ENCODE data around the gene TAS2R60.
"Not testable (repeated sequence)": the region's sequence is repeated elsewhere in the genome, so short reads cannot be mapped to it uniquely, and the experiment has no call there.

The TAS2R60 gene

GRCh38 chr7:143411976-143412708, 31.1 kb upstream of the TAS2R60 start:
- Histone ChIP-seq H3K4me1 (ENCODE audit: control insufficient read depth in 1 of 2, insufficient read depth in 2 of 2, low read length in 2 of 2) (peaks cover 36 to 41% of the 10 kb centered on the region in 2 donors), H3K27me3 (ENCODE audit: control insufficient read depth in 1 of 2, insufficient read depth in 2 of 2, low read length in 2 of 2) (no peaks in the 10 kb centered on the region), H3K27ac (ENCODE audit: low read depth, low read length) (no peak overlapping the region), H3K9ac (ENCODE audit: low read depth in 1 of 2, low read length in 2 of 2) (no peak overlapping the region), H3K9me3 (ENCODE audit: control insufficient read depth in 1 of 2, low read length in 2 of 2) (no peaks in the 10 kb centered on the region), H3K4me3 (ENCODE audit: low read depth in 1 of 2, low read length in 2 of 2) (no peak overlapping the region), H3K36me3 (ENCODE audit: control insufficient read depth in 1 of 2, insufficient read depth in 2 of 2, low read length in 2 of 2) (no peaks in the 10 kb centered on the region)

- H3K4me1 ChIP-seq (ENCODE audit: control insufficient read depth in 1 of 2, insufficient read depth in 2 of 2, low read length in 2 of 2): peaks cover 32 to 36% of the 10 kb centered on the region in 2 donors
- H3K36me3 ChIP-seq (ENCODE audit: control insufficient read depth in 1 of 2, insufficient read depth in 2 of 2, low read length in 2 of 2): no peaks in the 10 kb centered on the region
- no peak overlapping the region for H3K27ac ChIP-seq (ENCODE audit: low read depth, low read length)
- peak overlapping the region in 1 of 2 donors; percentile 4 for H3K9ac ChIP-seq (ENCODE audit: low read depth in 1 of 2, low read length in 2 of 2)
- H3K9me3 ChIP-seq (ENCODE audit: control insufficient read depth in 1 of 2, low read length in 2 of 2): no peaks in the 10 kb centered on the region
- no peaks in the 10 kb centered on the region for H3K27me3 ChIP-seq (ENCODE audit: control insufficient read depth in 1 of 2, insufficient read depth in 2 of 2, low read length in 2 of 2)
- H3K4me3 ChIP-seq (ENCODE audit: low read depth in 1 of 2, low read length in 2 of 2): no peak overlapping the region
Measured at GRCh38 chr7:143413123-143413522, 30.1 kb upstream of the TAS2R60 start.

GRCh38 chr7:143415209-143415608, 28.0 kb upstream of the TAS2R60 start:
- not testable (repeated sequence) for H3K27me3 ChIP-seq (ENCODE audit: control insufficient read depth in 1 of 2, insufficient read depth in 2 of 2, low read length in 2 of 2); H3K36me3 ChIP-seq (ENCODE audit: control insufficient read depth in 1 of 2, insufficient read depth in 2 of 2, low read length in 2 of 2); H3K9me3 ChIP-seq (ENCODE audit: control insufficient read depth in 1 of 2, low read length in 2 of 2); H3K9ac ChIP-seq (ENCODE audit: low read depth in 1 of 2, low read length in 2 of 2); H3K27ac ChIP-seq (ENCODE audit: low read depth, low read length); H3K4me3 ChIP-seq (ENCODE audit: low read depth in 1 of 2, low read length in 2 of 2)
- peaks cover 21% of the 10 kb centered on the region in 2 donors for H3K4me1 ChIP-seq (ENCODE audit: control insufficient read depth in 1 of 2, insufficient read depth in 2 of 2, low read length in 2 of 2)

- Histone ChIP-seq H3K36me3 (ENCODE audit: control insufficient read depth in 1 of 2, insufficient read depth in 2 of 2, low read length in 2 of 2) (no peaks in the 10 kb centered on the region), H3K27ac (ENCODE audit: low read depth, low read length) (no peak overlapping the region), H3K4me3 (ENCODE audit: low read depth in 1 of 2, low read length in 2 of 2) (no peak overlapping the region), H3K27me3 (ENCODE audit: control insufficient read depth in 1 of 2, insufficient read depth in 2 of 2, low read length in 2 of 2) (no peaks in the 10 kb centered on the region), H3K9me3 (ENCODE audit: control insufficient read depth in 1 of 2, low read length in 2 of 2) (peaks cover 0 to 2% of the 10 kb centered on the region in 2 donors), H3K4me1 (ENCODE audit: control insufficient read depth in 1 of 2, insufficient read depth in 2 of 2, low read length in 2 of 2) (peaks cover 16 to 20% of the 10 kb centered on the region in 2 donors), H3K9ac (ENCODE audit: low read depth in 1 of 2, low read length in 2 of 2) (no peak overlapping the region)
Measured at GRCh38 chr7:143415742-143416397, 27.4 kb upstream of the TAS2R60 start.

- Histone ChIP-seq H3K9me3 (ENCODE audit: control insufficient read depth in 1 of 2, low read length in 2 of 2) (peaks cover 0 to 2% of the 10 kb centered on the region in 2 donors), H3K4me3 (ENCODE audit: low read depth in 1 of 2, low read length in 2 of 2) (no peak overlapping the region), H3K9ac (ENCODE audit: low read depth in 1 of 2, low read length in 2 of 2) (no peak overlapping the region), H3K4me1 (ENCODE audit: control insufficient read depth in 1 of 2, insufficient read depth in 2 of 2, low read length in 2 of 2) (peaks cover 16 to 20% of the 10 kb centered on the region in 2 donors), H3K27me3 (ENCODE audit: control insufficient read depth in 1 of 2, insufficient read depth in 2 of 2, low read length in 2 of 2) (no peaks in the 10 kb centered on the region), H3K36me3 (ENCODE audit: control insufficient read depth in 1 of 2, insufficient read depth in 2 of 2, low read length in 2 of 2) (no peaks in the 10 kb centered on the region), H3K27ac (ENCODE audit: low read depth, low read length) (no peak overlapping the region)
Measured at GRCh38 chr7:143416565-143417149, 26.6 kb upstream of the TAS2R60 start.

GRCh38 chr7:143417734-143418383, 25.4 kb upstream of the TAS2R60 start:
- Histone ChIP-seq H3K9me3 (ENCODE audit: control insufficient read depth in 1 of 2, low read length in 2 of 2) (peaks cover 0 to 2% of the 10 kb centered on the region in 2 donors), H3K4me1 (ENCODE audit: control insufficient read depth in 1 of 2, insufficient read depth in 2 of 2, low read length in 2 of 2) (peaks cover 8 to 17% of the 10 kb centered on the region in 2 donors), H3K27me3 (ENCODE audit: control insufficient read depth in 1 of 2, insufficient read depth in 2 of 2, low read length in 2 of 2) (no peaks in the 10 kb centered on the region), H3K9ac (ENCODE audit: low read depth in 1 of 2, low read length in 2 of 2) (no peak overlapping the region), H3K36me3 (ENCODE audit: control insufficient read depth in 1 of 2, insufficient read depth in 2 of 2, low read length in 2 of 2) (no peaks in the 10 kb centered on the region), H3K4me3 (ENCODE audit: low read depth in 1 of 2, low read length in 2 of 2) (no peak overlapping the region), H3K27ac (ENCODE audit: low read depth, low read length) (no peak overlapping the region)

- Histone ChIP-seq H3K4me1 (ENCODE audit: control insufficient read depth in 1 of 2, insufficient read depth in 2 of 2, low read length in 2 of 2) (peaks cover 0 to 9% of the 10 kb centered on the region in 2 donors), H3K9me3 (ENCODE audit: control insufficient read depth in 1 of 2, low read length in 2 of 2) (peaks cover 0 to 2% of the 10 kb centered on the region in 2 donors), H3K4me3 (ENCODE audit: low read depth in 1 of 2, low read length in 2 of 2) (no peak overlapping the region), H3K27me3 (ENCODE audit: control insufficient read depth in 1 of 2, insufficient read depth in 2 of 2, low read length in 2 of 2) (no peaks in the 10 kb centered on the region), H3K27ac (ENCODE audit: low read depth, low read length) (no peak overlapping the region), H3K9ac (ENCODE audit: low read depth in 1 of 2, low read length in 2 of 2) (no peak overlapping the region), H3K36me3 (ENCODE audit: control insufficient read depth in 1 of 2, insufficient read depth in 2 of 2, low read length in 2 of 2) (no peaks in the 10 kb centered on the region)
Measured at GRCh38 chr7:143418681-143419458, 24.4 kb upstream of the TAS2R60 start.

GRCh38 chr7:143419880-143420279, 23.4 kb upstream of the TAS2R60 start:
- Histone ChIP-seq H3K27ac (ENCODE audit: low read depth, low read length) (no peak overlapping the region), H3K4me3 (ENCODE audit: low read depth in 1 of 2, low read length in 2 of 2) (no peak overlapping the region), H3K4me1 (ENCODE audit: control insufficient read depth in 1 of 2, insufficient read depth in 2 of 2, low read length in 2 of 2) (peaks cover 0 to 9% of the 10 kb centered on the region in 2 donors), H3K9ac (ENCODE audit: low read depth in 1 of 2, low read length in 2 of 2) (no peak overlapping the region), H3K27me3 (ENCODE audit: control insufficient read depth in 1 of 2, insufficient read depth in 2 of 2, low read length in 2 of 2) (no peaks in the 10 kb centered on the region), H3K9me3 (ENCODE audit: control insufficient read depth in 1 of 2, low read length in 2 of 2) (peaks cover 0 to 2% of the 10 kb centered on the region in 2 donors), H3K36me3 (ENCODE audit: control insufficient read depth in 1 of 2, insufficient read depth in 2 of 2, low read length in 2 of 2) (no peaks in the 10 kb centered on the region)

GRCh38 chr7:143420624-143421023, 22.6 kb upstream of the TAS2R60 start:
- H3K9me3 ChIP-seq (ENCODE audit: control insufficient read depth in 1 of 2, low read length in 2 of 2); H3K4me1 ChIP-seq (ENCODE audit: control insufficient read depth in 1 of 2, insufficient read depth in 2 of 2, low read length in 2 of 2); H3K27me3 ChIP-seq (ENCODE audit: control insufficient read depth in 1 of 2, insufficient read depth in 2 of 2, low read length in 2 of 2); H3K9ac ChIP-seq (ENCODE audit: low read depth in 1 of 2, low read length in 2 of 2); H3K36me3 ChIP-seq (ENCODE audit: control insufficient read depth in 1 of 2, insufficient read depth in 2 of 2, low read length in 2 of 2); H3K4me3 ChIP-seq (ENCODE audit: low read depth in 1 of 2, low read length in 2 of 2); H3K27ac ChIP-seq (ENCODE audit: low read depth, low read length): not testable (repeated sequence)

All from duodenal mucosa (tissue), 2 donors.